ENCODE measurements around the gene C16orf95.

DNA sequence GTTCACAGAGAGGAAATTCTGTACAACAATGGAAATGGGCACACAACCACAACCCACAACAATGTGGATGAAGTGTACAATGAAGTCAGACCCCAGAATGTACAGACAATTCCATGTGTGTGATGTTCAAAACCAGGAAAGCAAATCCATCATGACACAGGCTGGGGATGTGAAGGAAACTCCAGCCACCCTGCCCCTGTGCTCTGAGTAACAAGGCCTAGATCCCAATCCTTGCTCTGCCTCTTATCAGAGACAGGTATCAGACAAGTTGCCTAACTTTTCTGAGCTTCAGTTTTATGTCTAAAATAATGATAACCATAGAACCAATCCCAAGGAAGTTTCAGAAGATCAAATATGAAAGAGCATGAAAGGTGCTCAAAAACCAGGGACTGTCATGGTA, 1.8 kb upstream of the C16orf95 start:
- TF ChIP-seq CTCF (IDR thresholded peaks at IDR 0.05; ENCODE audit: low read depth, low read length) = no peak
- TF ChIP-seq POLR2A (IDR thresholded peaks at IDR 0.05; ENCODE audit: extremely low read depth, insufficient read length) = no peak
- TF ChIP-seq MAX (IDR thresholded peaks at IDR 0.05; ENCODE audit: low read depth, low read length) = no peak
- TF ChIP-seq MYC (IDR thresholded peaks at IDR 0.05; ENCODE audit: low read depth, low read length) = no peak
